ENCODE measurements around the gene SLC6A6. TPM values are rescaled to one million over a fixed set of nuclear protein-coding genes. Genes with fewer than 3 reads are reported as not detected.

Gene SLC6A6
- total RNA-seq, 1 donor from 2014 or later = 32.9 TPM

- DNase-seq (ENCODE audit: low spot score) = no peak
- Histone ChIP-seq H3K27ac (no peak overlapping the region), H3K27me3 (no peaks in the 10 kb centered on the region), H3K79me2 (ENCODE audit: low read depth) (no peaks in the 10 kb centered on the region), H3K4me2 (no peak overlapping the region), H2AFZ (replicated peaks) (no peak overlapping the region), H3K9ac (no peak overlapping the region), H3K9me3 (ENCODE audit: low read depth) (no peaks in the 10 kb centered on the region), H3K4me1 (peaks cover 7% of the 10 kb centered on the region), H3K36me3 (no peaks in the 10 kb centered on the region), H3F3A (ENCODE audit: low read depth) (peaks cover 3% of the 10 kb centered on the region), H4K20me1 (ENCODE audit: low read depth) (no peaks in the 10 kb centered on the region), H3K4me3 (no peak overlapping the region)
- Mint-ChIP-seq H3K4me3 (no peak overlapping the region), H3K27ac (peak overlapping the region; percentile 81), H3K27me3 (ENCODE audit: insufficient read depth, low read depth) (peaks cover 9% of the 10 kb centered on the region), H3K36me3 (no peaks in the 10 kb centered on the region), H3K9me3 (no peaks in the 10 kb centered on the region), H3K4me1 (peaks cover 22% of the 10 kb centered on the region)
- TF ChIP-seq EZH2 (IDR thresholded peaks at IDR 0.05) = no peak
- TF ChIP-seq EZH2phosphoT487 (IDR thresholded peaks at IDR 0.05) = no peak
- TF ChIP-seq, protein P1, sequence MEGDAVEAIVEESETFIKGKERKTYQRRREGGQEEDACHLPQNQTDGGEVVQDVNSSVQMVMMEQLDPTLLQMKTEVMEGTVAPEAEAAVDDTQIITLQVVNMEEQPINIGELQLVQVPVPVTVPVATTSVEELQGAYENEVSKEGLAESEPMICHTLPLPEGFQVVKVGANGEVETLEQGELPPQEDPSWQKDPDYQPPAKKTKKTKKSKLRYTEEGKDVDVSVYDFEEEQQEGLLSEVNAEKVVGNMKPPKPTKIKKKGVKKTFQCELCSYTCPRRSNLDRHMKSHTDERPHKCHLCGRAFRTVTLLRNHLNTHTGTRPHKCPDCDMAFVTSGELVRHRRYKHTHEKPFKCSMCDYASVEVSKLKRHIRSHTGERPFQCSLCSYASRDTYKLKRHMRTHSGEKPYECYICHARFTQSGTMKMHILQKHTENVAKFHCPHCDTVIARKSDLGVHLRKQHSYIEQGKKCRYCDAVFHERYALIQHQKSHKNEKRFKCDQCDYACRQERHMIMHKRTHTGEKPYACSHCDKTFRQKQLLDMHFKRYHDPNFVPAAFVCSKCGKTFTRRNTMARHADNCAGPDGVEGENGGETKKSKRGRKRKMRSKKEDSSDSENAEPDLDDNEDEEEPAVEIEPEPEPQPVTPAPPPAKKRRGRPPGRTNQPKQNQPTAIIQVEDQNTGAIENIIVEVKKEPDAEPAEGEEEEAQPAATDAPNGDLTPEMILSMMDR (IDR thresholded peaks at IDR 0.05) = peak; percentile 24
These were observed 27.2 kb upstream of the SLC6A6 start for GRCh38 chr3:14375192-14375591.

- no peaks in the 10 kb centered on the region for H3K9me3 Mint-ChIP-seq
- no peak overlapping the region for H3K4me3 Mint-ChIP-seq
- H3K27me3 Mint-ChIP-seq (ENCODE audit: insufficient read depth, low read depth) = peaks cover 6% of the 10 kb centered on the region
- Histone ChIP-seq H3K36me3 (no peaks in the 10 kb centered on the region), H3K4me1 (peaks cover 7% of the 10 kb centered on the region), H3K9me3 (ENCODE audit: low read depth) (no peaks in the 10 kb centered on the region), H3F3A (ENCODE audit: low read depth) (no peaks in the 10 kb centered on the region), H3K9ac (no peak overlapping the region), H3K4me3 (no peak overlapping the region), H3K4me2 (no peak overlapping the region), H3K27ac (no peak overlapping the region), H4K20me1 (ENCODE audit: low read depth) (no peaks in the 10 kb centered on the region), H3K79me2 (ENCODE audit: low read depth) (no peaks in the 10 kb centered on the region), H2AFZ (replicated peaks) (no peak overlapping the region), H3K27me3 (no peaks in the 10 kb centered on the region)
- no peak for DNase-seq (ENCODE audit: low spot score)
- TF ChIP-seq EZH2phosphoT487 (IDR thresholded peaks at IDR 0.05) (no peak), EZH2 (IDR thresholded peaks at IDR 0.05) (no peak)
- TF ChIP-seq, protein P1 (IDR thresholded peaks at IDR 0.05) = no peak
- H3K36me3 Mint-ChIP-seq = no peaks in the 10 kb centered on the region
- H3K4me1 Mint-ChIP-seq = peaks cover 21% of the 10 kb centered on the region
- no peak overlapping the region for H3K27ac Mint-ChIP-seq
These were observed 25.9 kb upstream of the SLC6A6 start for GRCh38 chr3:14376348-14377043.

DNA sequence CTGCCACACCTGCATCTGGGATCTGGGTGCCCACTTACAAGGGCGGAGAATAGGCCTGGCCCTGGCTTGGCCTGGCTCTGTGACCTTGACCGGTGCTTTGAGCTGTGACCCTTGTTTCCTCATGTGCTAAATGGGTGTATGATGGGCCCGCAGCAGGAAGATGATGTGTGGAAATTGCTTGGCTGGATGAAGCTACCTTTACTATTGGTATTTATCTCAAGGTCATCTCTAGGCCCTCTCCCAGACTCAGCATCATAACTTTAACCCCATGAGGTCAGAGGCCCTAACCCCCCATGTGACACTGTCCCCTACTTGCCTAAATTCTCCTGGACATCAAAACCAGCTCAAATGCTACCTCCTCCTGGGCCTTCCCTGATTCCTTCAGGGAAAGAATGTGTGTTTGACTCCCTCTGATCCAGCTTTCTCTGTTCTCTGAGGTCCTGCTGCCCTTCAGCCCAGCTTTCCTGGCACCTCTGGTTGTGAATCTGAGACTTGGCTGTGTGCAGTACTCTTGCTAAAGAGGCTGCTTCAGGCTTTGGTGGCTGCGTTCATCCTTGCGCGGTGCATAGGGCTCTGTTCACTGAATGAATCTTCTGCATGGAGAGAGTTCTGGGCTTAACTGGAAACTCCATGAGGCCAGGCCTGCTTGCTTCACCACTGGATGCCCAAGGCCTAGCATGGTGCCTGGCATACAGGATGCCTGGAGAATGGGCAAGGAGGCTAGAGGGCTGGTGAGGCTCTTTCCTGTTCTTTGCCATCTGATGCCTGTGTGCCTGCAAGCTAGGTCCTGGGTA is 25.2 kb upstream of the SLC6A6 start:
- H3K36me3 Mint-ChIP-seq = no peaks in the 10 kb centered on the region
- H3K27ac Mint-ChIP-seq = peak overlapping the region; percentile 42
- no peak overlapping the region for H2AFZ ChIP-seq (replicated peaks)
- H3K79me2 ChIP-seq (ENCODE audit: low read depth) = no peaks in the 10 kb centered on the region
- no peak for DNase-seq (ENCODE audit: low spot score)
- no peak overlapping the region for H3K4me2 ChIP-seq
- H3F3A ChIP-seq (ENCODE audit: low read depth) = no peaks in the 10 kb centered on the region
- H3K27ac ChIP-seq = no peak overlapping the region
- H3K27me3 Mint-ChIP-seq (ENCODE audit: insufficient read depth, low read depth) = peaks cover 8% of the 10 kb centered on the region
- no peaks in the 10 kb centered on the region for H3K9me3 Mint-ChIP-seq
- no peak overlapping the region for H3K4me3 ChIP-seq
- no peak overlapping the region for H3K9ac ChIP-seq
- no peak for TF ChIP-seq EZH2phosphoT487 (IDR thresholded peaks at IDR 0.05)
- TF ChIP-seq, protein P1 (IDR thresholded peaks at IDR 0.05) = no peak
- TF ChIP-seq EZH2 (IDR thresholded peaks at IDR 0.05) = no peak
- H3K27me3 ChIP-seq = no peaks in the 10 kb centered on the region
- H3K4me3 Mint-ChIP-seq = no peak overlapping the region
- H3K36me3 ChIP-seq = no peaks in the 10 kb centered on the region
- H3K4me1 ChIP-seq = peaks cover 7% of the 10 kb centered on the region
- peaks cover 13% of the 10 kb centered on the region for H3K4me1 Mint-ChIP-seq
- H3K9me3 ChIP-seq (ENCODE audit: low read depth) = no peaks in the 10 kb centered on the region
- H4K20me1 ChIP-seq (ENCODE audit: low read depth) = no peaks in the 10 kb centered on the region

Measured in neural progenitor cell (in vitro differentiated cells).